GM21717 (cell line): ENCODE measurements around the gene TRIP10.
"Not testable (repeated sequence)": the region's sequence is repeated elsewhere in the genome, so short reads cannot be mapped to it uniquely, and the experiment has no call there.

Experiments used
- ATAC-seq: cut with Tn5 transposase; IDR thresholded peaks from one replicate; pipeline ENCODE4 v1.9.1; 2021; ENCODE audit warnings: mild to moderate bottlenecking, moderate library complexity; ENCODE audit not compliant: unreplicated experiment

TRIP10 gene, protein sequence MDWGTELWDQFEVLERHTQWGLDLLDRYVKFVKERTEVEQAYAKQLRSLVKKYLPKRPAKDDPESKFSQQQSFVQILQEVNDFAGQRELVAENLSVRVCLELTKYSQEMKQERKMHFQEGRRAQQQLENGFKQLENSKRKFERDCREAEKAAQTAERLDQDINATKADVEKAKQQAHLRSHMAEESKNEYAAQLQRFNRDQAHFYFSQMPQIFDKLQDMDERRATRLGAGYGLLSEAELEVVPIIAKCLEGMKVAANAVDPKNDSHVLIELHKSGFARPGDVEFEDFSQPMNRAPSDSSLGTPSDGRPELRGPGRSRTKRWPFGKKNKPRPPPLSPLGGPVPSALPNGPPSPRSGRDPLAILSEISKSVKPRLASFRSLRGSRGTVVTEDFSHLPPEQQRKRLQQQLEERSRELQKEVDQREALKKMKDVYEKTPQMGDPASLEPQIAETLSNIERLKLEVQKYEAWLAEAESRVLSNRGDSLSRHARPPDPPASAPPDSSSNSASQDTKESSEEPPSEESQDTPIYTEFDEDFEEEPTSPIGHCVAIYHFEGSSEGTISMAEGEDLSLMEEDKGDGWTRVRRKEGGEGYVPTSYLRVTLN

GRCh38 chr19:6739390-6739882 is at the start of gene TRIP10:
TSS of gene TRIP10 (plus strand) at chr19:6739680. CDS start at chr19:6739762, 82 bp downstream.
- ATAC-seq: no peak

- ATAC-seq: no peak
These were observed 49.2 kb upstream of the TRIP10 start for GRCh38 chr19:6690160-6690885.

DNA sequence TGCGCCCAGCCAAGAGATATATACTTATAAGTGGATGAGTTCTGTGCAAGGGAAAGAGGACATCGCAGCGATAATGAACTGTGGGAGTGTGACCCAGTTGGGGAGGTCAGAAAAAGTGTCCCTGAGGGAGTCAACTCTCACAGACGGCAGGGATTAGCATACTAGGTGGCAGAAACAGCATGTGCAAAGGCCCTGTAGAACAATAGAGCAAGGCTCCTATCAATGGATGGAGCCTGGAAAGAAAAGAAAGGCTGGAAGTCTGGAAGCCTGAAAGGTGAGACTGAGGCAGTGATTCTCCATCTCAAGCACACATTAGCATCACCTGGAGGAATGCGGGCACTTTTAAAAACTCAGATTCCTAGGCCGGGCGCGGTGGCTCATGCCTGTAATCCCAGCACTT is 48.1 kb upstream of the TRIP10 start:
- no peak for ATAC-seq

DNA sequence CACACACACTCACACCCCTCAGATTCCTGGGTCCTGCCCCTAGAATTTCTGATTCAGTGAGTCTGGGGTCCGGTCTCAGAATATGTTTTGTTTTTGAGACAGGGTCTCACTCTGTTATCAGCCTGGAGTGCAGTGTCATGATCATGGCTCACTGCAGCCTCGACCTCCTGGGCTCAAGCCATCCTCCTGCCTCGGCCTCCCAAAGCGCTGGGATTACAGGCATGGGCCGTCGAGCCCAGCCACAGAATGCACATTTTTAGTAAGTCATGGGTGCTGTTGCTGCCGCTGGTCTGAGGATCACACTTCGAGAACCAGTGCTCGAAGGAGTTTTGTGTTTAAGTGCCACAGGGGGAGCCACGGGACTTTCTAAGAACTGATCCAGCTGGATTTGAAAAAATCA is 47.5 kb upstream of the TRIP10 start:
- ATAC-seq: no peak

- no peak for ATAC-seq
These were observed 46.4 kb upstream of the TRIP10 start for GRCh38 chr19:6693056-6693471.

- no peak for ATAC-seq
These were observed 45.8 kb upstream of the TRIP10 start for GRCh38 chr19:6693681-6694080.

- ATAC-seq: no peak
These were observed 45.2 kb upstream of the TRIP10 start for GRCh38 chr19:6694147-6694815.

GRCh38 chr19:6696239-6696820 is 43.1 kb upstream of the TRIP10 start:
- ATAC-seq: no peak

DNA sequence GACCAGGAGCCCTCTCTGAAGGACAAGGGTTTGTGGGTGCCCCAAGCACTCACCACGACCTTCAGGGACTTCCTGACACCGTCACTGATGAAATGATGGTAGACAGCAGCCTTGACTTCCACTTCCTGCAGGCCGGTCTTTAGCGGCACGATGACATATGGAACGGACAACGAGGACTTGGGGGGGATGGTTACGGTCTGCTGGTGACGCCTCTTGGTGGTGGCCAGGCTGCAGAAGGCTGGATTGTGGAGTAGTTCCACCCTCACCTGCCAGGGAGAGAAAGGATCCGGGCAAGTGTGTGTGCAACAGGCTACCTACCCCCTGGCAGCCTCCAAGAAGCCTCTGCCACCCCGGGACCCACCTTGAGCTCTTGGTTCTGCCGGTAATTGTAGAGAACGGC is 42.2 kb upstream of the TRIP10 start:
- ATAC-seq: no peak

DNA sequence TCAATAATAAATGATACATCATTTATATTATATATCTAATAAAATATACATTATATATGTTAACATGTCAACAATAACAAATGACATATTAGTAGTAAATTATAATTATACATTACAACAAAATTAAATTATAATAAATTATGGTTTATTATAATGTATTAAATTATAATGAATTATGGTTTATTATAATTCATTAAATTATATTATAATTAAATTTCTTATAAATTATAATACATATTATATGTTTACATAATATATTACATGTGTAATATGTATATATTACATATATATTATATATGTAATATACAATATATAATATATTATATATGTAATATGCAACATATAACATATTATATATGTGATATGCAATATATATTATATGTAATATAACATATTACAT is 39.5 kb upstream of the TRIP10 start:
- ATAC-seq: no peak

GRCh38 chr19:6700586-6701316 is 38.7 kb upstream of the TRIP10 start:
- ATAC-seq: no peak

DNA sequence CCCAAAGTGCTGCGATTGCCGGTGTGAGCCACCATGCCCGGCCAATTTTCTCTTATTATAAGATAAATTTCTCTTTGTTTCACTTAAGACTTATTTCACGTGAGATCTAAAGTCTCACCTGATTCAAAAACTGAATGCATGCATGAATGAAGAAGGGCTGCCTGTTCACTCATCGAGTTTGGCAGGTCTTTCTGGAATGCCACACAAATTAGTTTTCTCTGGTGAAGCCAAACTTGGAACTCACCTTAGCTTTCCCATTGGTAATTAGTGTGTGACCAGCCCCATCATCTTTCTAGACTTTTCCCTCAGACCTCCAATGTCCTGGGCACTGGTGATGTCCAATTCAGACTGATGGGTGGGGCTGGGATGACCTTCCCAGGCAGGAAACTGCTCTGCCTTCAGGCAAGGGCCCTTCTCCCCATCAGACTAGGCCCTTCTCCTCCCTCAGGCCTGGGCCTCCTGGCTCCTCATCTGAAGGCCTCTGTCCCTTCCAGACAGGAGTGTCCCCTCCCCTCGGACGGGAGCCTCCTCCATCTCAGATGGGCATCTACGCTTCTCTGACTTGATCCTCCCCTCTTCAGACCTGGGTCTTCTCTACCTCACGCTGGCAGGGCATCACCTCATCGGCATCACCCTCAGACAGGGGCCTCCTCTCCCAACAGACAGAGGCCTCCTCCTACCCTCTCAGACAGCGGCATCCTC is 33.4 kb upstream of the TRIP10 start:
- ATAC-seq: no peak

DNA sequence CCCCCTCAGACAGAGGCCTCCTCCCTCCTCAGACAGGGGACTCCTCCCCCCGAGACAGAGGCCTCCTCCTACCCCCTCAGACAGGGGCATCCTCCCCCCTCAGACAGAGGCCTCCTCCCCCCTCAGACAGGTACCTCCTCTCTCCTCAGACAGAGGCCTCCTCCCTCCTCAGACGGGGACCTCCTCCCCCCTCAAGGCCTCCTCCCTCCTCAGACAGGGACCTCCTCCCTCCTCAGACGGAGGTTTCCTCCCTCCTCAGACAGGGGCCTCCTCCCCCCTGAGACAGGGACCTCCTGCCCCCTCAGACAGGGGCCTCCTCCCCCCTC is 32.9 kb upstream of the TRIP10 start:
- ATAC-seq: no peak

DNA sequence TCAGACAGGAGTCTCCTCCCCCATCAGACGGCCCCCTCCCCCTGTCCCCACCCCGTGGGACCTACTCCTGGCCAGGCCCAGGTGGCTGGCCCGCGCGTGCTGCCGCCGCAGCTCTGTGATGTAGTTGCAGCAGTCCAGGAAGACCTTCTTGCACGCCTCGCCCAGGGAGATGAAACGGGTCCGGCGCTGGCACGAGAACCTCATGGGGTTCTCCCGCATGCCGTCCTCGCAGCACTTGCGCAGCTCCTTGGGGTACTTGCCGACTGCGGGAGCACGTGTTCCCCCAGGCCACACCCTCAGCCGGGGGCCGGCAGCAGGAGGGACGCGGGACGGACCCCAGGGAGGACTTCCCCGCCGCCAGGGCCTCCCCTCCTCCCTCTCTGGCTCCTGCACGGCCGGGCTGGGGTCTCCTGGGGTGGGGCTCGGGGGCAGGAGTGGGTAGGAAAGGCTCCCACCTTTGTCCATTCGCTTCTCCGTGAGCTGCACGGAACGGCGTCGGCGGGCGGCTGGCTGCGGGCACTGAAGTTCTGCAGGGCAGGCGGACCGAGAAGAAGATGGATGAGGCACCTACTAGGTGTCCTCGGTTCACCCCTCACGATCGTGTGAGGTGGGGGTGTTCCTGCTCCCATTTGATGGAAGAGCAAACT is 32.3 kb upstream of the TRIP10 start:
- no peak for ATAC-seq

GRCh38 chr19:6707658-6708018 is 31.8 kb upstream of the TRIP10 start:
- ATAC-seq: no peak

- ATAC-seq: no peak
These were observed 31.1 kb upstream of the TRIP10 start for GRCh38 chr19:6708346-6708745.

DNA sequence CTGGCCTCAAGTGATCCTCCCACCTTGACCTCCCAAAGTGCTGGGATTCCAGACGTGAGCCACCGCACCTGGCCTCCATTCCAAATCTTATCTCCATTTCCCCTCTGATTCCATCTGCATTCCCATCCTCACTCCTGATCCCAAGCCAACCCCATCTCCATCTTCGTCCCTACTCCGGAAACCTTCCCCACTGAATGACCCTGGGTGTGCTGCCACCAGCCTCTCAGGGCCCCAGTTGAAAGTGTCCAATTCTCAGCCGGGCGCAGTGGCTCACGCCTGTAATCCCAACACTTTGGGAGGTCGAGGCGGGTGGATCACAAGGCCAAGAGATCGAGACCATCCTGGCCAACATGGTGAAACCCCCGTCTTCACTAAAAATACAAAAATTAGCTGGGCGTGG is 30.6 kb upstream of the TRIP10 start:
- ATAC-seq: not testable (repeated sequence)

GRCh38 chr19:6709549-6709948 is 29.9 kb upstream of the TRIP10 start:
- ATAC-seq: no peak
